ENCODE measurements around the gene PSMD7.

GRCh38 chr16:74325641-74326040 is 29.0 kb downstream of the PSMD7 start:
- TF ChIP-seq CTCF (IDR thresholded peaks at IDR 0.05), result no peak
- TF ChIP-seq EZH2phosphoT487 (IDR thresholded peaks at IDR 0.05), result no peak
